Measurements from ENCODE around the gene DOCK11. TPM values are rescaled to one million over a fixed set of nuclear protein-coding genes. Genes with fewer than 3 reads are reported as not detected.
"Not testable (repeated sequence)": the region's sequence is repeated elsewhere in the genome, so short reads cannot be mapped to it uniquely, and the experiment has no call there.

Gene DOCK11
- total and polyA plus RNA-seq, 3 experiments from 2014 or later = 37.8 to 50.1 (median 49.4) TPM

DNA sequence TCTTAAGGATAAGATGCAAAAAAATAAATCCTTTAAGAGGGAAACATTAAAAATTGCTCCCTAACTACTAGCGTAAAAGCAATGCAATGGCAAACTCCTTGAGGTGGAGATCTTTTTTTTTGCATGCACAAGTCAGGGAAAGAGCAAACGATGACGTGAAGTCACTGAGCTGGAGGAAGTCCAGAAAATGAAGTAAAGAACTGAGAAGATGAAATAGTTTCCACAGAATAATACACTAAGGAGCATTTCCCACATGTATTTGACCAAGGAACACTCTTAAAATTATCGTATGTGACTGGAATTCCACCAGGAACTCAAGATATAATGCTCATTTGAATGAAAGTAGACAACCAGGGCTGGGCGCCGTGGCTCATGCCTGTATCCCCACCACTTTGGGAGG lies 21.0 kb upstream of the DOCK11 start:
- no peaks in the 10 kb centered on the region for H3K27me3 ChIP-seq (ENCODE audit: insufficient read depth, low read length, poor library complexity, severe bottlenecking)
- no peaks in the 10 kb centered on the region for H3K4me1 ChIP-seq (ENCODE audit: insufficient read depth, low read length)
- H3K27ac ChIP-seq (ENCODE audit: low read depth, low read length) = no peak overlapping the region
- no peak for DNase-seq
- ChIA-PET POLR2A (no interaction called here), CTCF (no interaction called here)
- no peaks in the 10 kb centered on the region for H3K36me3 Mint-ChIP-seq
- no peaks in the 10 kb centered on the region for H3K36me3 ChIP-seq (ENCODE audit: insufficient read depth, low read length)
- H3K4me3 Mint-ChIP-seq = no peak overlapping the region
- H3K9me3 ChIP-seq (ENCODE audit: low read length) = no peaks in the 10 kb centered on the region
- peaks cover 0 to 4% (median 2%) of the 10 kb centered on the region in 5 donors for H3K9me3 Mint-ChIP-seq
- peaks cover 0 to 3% of the 10 kb centered on the region in 2 donors for H3K27me3 Mint-ChIP-seq
- H3K4me1 Mint-ChIP-seq = no peaks in the 10 kb centered on the region
- H3K4me3 ChIP-seq (ENCODE audit: low read length) = no peak overlapping the region
- H3K27ac Mint-ChIP-seq = no peak overlapping the region

GRCh38 chrX:118475903-118476302 lies 19.7 kb upstream of the DOCK11 start:
- ChIA-PET POLR2A (no interaction called here), CTCF (no interaction called here)
- no peaks in the 10 kb centered on the region for H3K4me1 ChIP-seq (ENCODE audit: insufficient read depth, low read length)
- H3K27me3 ChIP-seq (ENCODE audit: insufficient read depth, low read length, poor library complexity, severe bottlenecking) = no peaks in the 10 kb centered on the region
- no peak for DNase-seq
- H3K4me3 Mint-ChIP-seq = no peak overlapping the region
- H3K4me3 ChIP-seq (ENCODE audit: low read length) = no peak overlapping the region
- H3K36me3 ChIP-seq (ENCODE audit: insufficient read depth, low read length) = no peaks in the 10 kb centered on the region
- H3K9me3 Mint-ChIP-seq = peaks cover 0 to 4% (median 2%) of the 10 kb centered on the region in 5 donors
- no peaks in the 10 kb centered on the region for H3K36me3 Mint-ChIP-seq
- no peaks in the 10 kb centered on the region for H3K9me3 ChIP-seq (ENCODE audit: low read length)
- no peaks in the 10 kb centered on the region for H3K4me1 Mint-ChIP-seq
- no peak overlapping the region for H3K27ac ChIP-seq (ENCODE audit: low read depth, low read length)
- H3K27me3 Mint-ChIP-seq = peaks cover 0 to 3% of the 10 kb centered on the region in 2 donors
- no peak overlapping the region for H3K27ac Mint-ChIP-seq

- ChIA-PET POLR2A (no interaction called here), CTCF (no interaction called here)
- no peak for DNase-seq
- H3K9me3 Mint-ChIP-seq = no peaks in the 10 kb centered on the region
- Histone ChIP-seq H3K27me3 (ENCODE audit: insufficient read depth, low read length, poor library complexity, severe bottlenecking) (no peaks in the 10 kb centered on the region), H3K4me1 (ENCODE audit: insufficient read depth, low read length) (no peaks in the 10 kb centered on the region), H3K4me3 (ENCODE audit: low read length) (no peak overlapping the region), H3K9me3 (ENCODE audit: low read length) (no peaks in the 10 kb centered on the region), H3K27ac (ENCODE audit: low read depth, low read length) (no peak overlapping the region), H3K36me3 (ENCODE audit: insufficient read depth, low read length) (no peaks in the 10 kb centered on the region)
- H3K36me3 Mint-ChIP-seq = no peaks in the 10 kb centered on the region
- no peaks in the 10 kb centered on the region for H3K4me1 Mint-ChIP-seq
- H3K27me3 Mint-ChIP-seq = peaks cover 0 to 3% of the 10 kb centered on the region in 2 donors
- H3K27ac Mint-ChIP-seq = no peak overlapping the region
- no peak overlapping the region for H3K4me3 Mint-ChIP-seq
Measured at GRCh38 chrX:118480172-118480571, 15.4 kb upstream of the DOCK11 start.

DNA sequence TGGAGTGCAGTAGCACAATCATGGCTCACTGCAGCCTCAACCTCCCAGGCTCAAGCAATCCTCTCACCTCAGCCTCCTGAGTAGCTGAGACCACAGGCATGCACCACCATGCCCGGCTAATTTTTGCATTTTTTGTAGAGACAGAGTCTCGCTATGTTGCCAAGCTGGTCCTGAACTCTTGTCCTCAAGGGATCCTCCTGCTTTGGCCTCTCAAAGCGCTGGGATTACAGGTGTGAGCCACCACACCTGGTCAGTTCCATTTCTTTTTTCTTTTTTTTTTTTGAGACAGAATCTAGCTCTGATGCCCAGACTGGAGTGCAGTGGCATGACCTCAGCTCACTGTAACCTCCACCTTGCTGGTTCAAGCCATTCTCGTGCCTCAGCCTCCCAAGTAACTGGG lies 13.2 kb upstream of the DOCK11 start:
- H3K27me3 ChIP-seq (ENCODE audit: insufficient read depth, low read length, poor library complexity, severe bottlenecking); H3K9me3 Mint-ChIP-seq; H3K4me3 ChIP-seq (ENCODE audit: low read length); POLR2A ChIA-PET; H3K4me1 ChIP-seq (ENCODE audit: insufficient read depth, low read length); H3K27me3 Mint-ChIP-seq; H3K4me1 Mint-ChIP-seq; H3K36me3 Mint-ChIP-seq; H3K27ac Mint-ChIP-seq; H3K27ac ChIP-seq (ENCODE audit: low read depth, low read length); DNase-seq; H3K36me3 ChIP-seq (ENCODE audit: insufficient read depth, low read length); H3K9me3 ChIP-seq (ENCODE audit: low read length); H3K4me3 Mint-ChIP-seq: not testable (repeated sequence)
- CTCF ChIA-PET = interaction anchor here (1.2 kb wide), 1 partner anchor 119 kb away, joined by 4 read pairs; no protein-coding TSS in a partner anchor

- POLR2A ChIA-PET = interaction anchor here (1.2 kb wide), 1 partner anchor 11 kb away, joined by 8 read pairs; the partner anchor contains the start of gene DOCK11
- H3K4me3 ChIP-seq (ENCODE audit: low read length) = no peak overlapping the region
- no peaks in the 10 kb centered on the region for H3K9me3 Mint-ChIP-seq
- H3K27ac ChIP-seq (ENCODE audit: low read depth, low read length) = no peak overlapping the region
- DNase-seq = no peak
- H3K4me3 Mint-ChIP-seq = no peak overlapping the region
- no peaks in the 10 kb centered on the region for H3K36me3 ChIP-seq (ENCODE audit: insufficient read depth, low read length)
- peaks cover 0 to 3% of the 10 kb centered on the region in 2 donors for H3K27me3 Mint-ChIP-seq
- H3K27ac Mint-ChIP-seq = no peak overlapping the region
- CTCF ChIA-PET = interaction anchor here (1.5 kb wide), 2 partner anchors 116 to 117 kb away, joined by 4 to 6 read pairs; no protein-coding TSS in a partner anchor
- no peaks in the 10 kb centered on the region for H3K9me3 ChIP-seq (ENCODE audit: low read length)
- H3K4me1 ChIP-seq (ENCODE audit: insufficient read depth, low read length) = no peaks in the 10 kb centered on the region
- no peaks in the 10 kb centered on the region for H3K36me3 Mint-ChIP-seq
- H3K27me3 ChIP-seq (ENCODE audit: insufficient read depth, low read length, poor library complexity, severe bottlenecking) = no peaks in the 10 kb centered on the region
- no peaks in the 10 kb centered on the region for H3K4me1 Mint-ChIP-seq
Measured at GRCh38 chrX:118484216-118484903, 11.3 kb upstream of the DOCK11 start.

GRCh38 chrX:118486693-118487092 lies 8.9 kb upstream of the DOCK11 start:
- not testable (repeated sequence) for H3K4me3 Mint-ChIP-seq

DNA sequence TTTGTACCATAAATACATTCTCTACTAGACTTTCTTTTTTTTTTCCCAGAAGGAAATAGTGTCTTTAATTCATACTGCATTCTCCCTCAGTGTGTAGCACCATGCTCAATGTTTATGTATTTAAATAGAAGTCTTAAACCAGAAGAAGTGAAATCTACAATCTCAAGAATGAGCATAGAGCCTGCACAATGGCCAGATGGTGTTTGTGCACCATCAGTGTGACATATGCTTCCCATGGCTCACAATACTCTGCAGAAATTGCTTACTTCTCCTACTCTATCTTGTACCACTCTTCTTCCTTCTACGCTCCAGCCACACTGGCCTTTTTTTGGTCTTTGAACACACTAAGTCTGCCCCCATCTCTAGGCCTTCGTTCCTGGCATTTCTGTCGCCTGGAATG lies 2.6 kb upstream of the DOCK11 start:
- H3K27me3 ChIP-seq (ENCODE audit: insufficient read depth, low read length, poor library complexity, severe bottlenecking) = no peaks in the 10 kb centered on the region
- no peaks in the 10 kb centered on the region for H3K27me3 Mint-ChIP-seq
- no peak overlapping the region for H3K4me3 ChIP-seq (ENCODE audit: low read length)
- peaks cover 0 to 11% (median 0%) of the 10 kb centered on the region in 3 donors for H3K36me3 Mint-ChIP-seq
- CTCF ChIA-PET = interaction anchor here (1.3 kb wide), 1 partner anchor 43 kb away, joined by 3 read pairs; no protein-coding TSS in a partner anchor
- H3K27ac ChIP-seq (ENCODE audit: low read depth, low read length) = no peak overlapping the region
- peak overlapping the region in 1 of 8 donors; percentile 67 for H3K27ac Mint-ChIP-seq
- POLR2A ChIA-PET = no interaction called here
- peaks cover 9 to 15% (median 13%) of the 10 kb centered on the region in 3 donors for H3K4me1 Mint-ChIP-seq
- no peaks in the 10 kb centered on the region for H3K9me3 Mint-ChIP-seq
- no peak overlapping the region for H3K4me3 Mint-ChIP-seq
- no peaks in the 10 kb centered on the region for H3K36me3 ChIP-seq (ENCODE audit: insufficient read depth, low read length)
- no peaks in the 10 kb centered on the region for H3K9me3 ChIP-seq (ENCODE audit: low read length)
- no peak for DNase-seq
- H3K4me1 ChIP-seq (ENCODE audit: insufficient read depth, low read length) = peaks cover 12% of the 10 kb centered on the region

More at GRCh38 chrX:118486693-118487092, 8.9 kb upstream of the DOCK11 start:
- POLR2A ChIA-PET; H3K36me3 Mint-ChIP-seq; H3K4me1 ChIP-seq (ENCODE audit: insufficient read depth, low read length); H3K4me3 ChIP-seq (ENCODE audit: low read length); H3K27ac Mint-ChIP-seq; H3K27me3 Mint-ChIP-seq; H3K9me3 ChIP-seq (ENCODE audit: low read length); H3K36me3 ChIP-seq (ENCODE audit: insufficient read depth, low read length); H3K27me3 ChIP-seq (ENCODE audit: insufficient read depth, low read length, poor library complexity, severe bottlenecking); DNase-seq; H3K27ac ChIP-seq (ENCODE audit: low read depth, low read length); H3K4me1 Mint-ChIP-seq; H3K9me3 Mint-ChIP-seq: not testable (repeated sequence)
- CTCF ChIA-PET = interaction anchor here (1.0 to 1.4 kb wide), 2 partner anchors 9 to 49 kb away, joined by 3 read pairs; partner anchors contain the start of gene DOCK11

GRCh38 chrX:118493653-118494297 lies 1.8 kb upstream of the DOCK11 start:
- no peak overlapping the region for H3K4me3 ChIP-seq (ENCODE audit: low read length)
- H3K27ac Mint-ChIP-seq = peak overlapping the region in 4 of 8 donors; percentile 60 to 95 (median 91)
- CTCF ChIA-PET = interaction anchor here (1.3 kb wide), 1 partner anchor 42 kb away, joined by 3 read pairs; no protein-coding TSS in a partner anchor
- H3K9me3 Mint-ChIP-seq = no peaks in the 10 kb centered on the region
- no peaks in the 10 kb centered on the region for H3K27me3 Mint-ChIP-seq
- no peaks in the 10 kb centered on the region for H3K27me3 ChIP-seq (ENCODE audit: insufficient read depth, low read length, poor library complexity, severe bottlenecking)
- no peak overlapping the region for H3K4me3 Mint-ChIP-seq
- peaks cover 0 to 11% (median 0%) of the 10 kb centered on the region in 3 donors for H3K36me3 Mint-ChIP-seq
- H3K4me1 Mint-ChIP-seq = peaks cover 13 to 21% (median 21%) of the 10 kb centered on the region in 3 donors
- POLR2A ChIA-PET = interaction anchor here (0.5 kb wide), 1 partner anchor 108 kb away, joined by 7 read pairs; no protein-coding TSS in a partner anchor
- DNase-seq = no peak
- no peaks in the 10 kb centered on the region for H3K36me3 ChIP-seq (ENCODE audit: insufficient read depth, low read length)
- no peak overlapping the region for H3K27ac ChIP-seq (ENCODE audit: low read depth, low read length)
- peaks cover 19% of the 10 kb centered on the region for H3K4me1 ChIP-seq (ENCODE audit: insufficient read depth, low read length)
- H3K9me3 ChIP-seq (ENCODE audit: low read length) = no peaks in the 10 kb centered on the region

All from CD8-positive, alpha-beta memory T cell (primary cell).